NK-92 treated with Interleukin-12 subunit alpha and Interleukin-12 subunit beta, amount 100 ng/mL, for 24 hours (cell line): ENCODE results near the gene AGER.
A peak's percentile ranks its signal among the peaks of the same experiment; 100 is the strongest.
"Not testable (repeated sequence)": the region's sequence is repeated elsewhere in the genome, so short reads cannot be mapped to it uniquely, and the experiment has no call there.

Experiments used
- DNase-seq: peaks from one replicate; lab custom pipeline; 2025; lab: John Stamatoyannopoulos, UW

The AGER gene

GRCh38 chr6:32186151-32186840 lies 2.2 kb upstream of the AGER start:
- DNase-seq = not testable (repeated sequence)

DNA sequence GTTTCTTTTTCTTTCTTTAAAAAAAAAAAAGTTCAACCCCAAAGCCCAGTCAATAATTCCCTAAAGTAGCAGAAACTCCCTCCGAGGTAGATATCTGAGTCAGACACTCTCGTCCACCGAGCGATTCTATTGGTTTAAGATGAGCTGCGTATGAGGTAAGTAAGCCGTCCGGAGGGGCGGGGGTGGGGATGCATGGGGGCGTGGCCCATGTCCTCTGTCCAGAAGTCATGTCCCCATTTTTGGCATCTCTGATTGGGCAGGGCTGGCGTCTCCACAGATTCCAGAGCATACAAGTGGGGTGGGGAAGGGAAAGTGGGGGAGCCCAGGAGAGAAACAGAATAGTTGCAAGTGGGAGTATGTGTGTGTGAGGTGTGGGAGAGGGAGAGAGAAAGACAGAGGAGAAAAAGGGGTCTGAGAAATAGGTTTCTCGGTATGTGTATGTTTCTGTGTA lies 1.7 kb upstream of the AGER start:
- DNase-seq = not testable (repeated sequence)

DNA sequence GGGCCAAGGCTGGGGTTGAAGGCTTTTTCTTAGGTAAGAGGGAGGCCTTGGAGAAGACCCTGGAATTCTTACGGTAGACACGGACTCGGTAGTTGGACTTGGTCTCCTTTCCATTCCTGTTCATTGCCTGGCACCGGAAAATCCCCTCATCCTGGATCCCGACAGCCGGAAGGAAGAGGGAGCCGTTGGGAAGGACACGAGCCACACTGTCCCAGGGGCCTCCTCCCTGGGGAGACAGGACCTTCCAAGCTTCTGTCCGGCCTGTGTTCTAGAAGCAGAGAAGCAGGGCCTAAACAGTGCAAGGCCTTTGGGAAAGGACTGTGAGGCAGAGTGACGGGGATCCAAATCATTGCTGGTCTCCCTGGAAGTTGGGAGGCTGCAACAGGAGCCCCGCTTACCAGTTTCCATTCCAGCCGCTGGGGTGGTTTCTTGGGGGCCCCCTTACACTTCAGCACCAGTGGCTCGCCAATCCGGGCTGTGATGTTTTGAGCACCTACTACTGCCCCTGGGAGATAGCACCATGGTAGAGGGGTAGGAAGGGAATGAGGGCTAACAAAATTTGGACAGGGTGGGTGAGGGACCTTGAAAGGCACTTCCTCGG lies 470 bp downstream of the AGER start:
- DNase-seq = no peak

- DNase-seq = no peak
Observed at GRCh38 chr6:32183030-32183429, 1.0 kb downstream of the AGER start.

DNA sequence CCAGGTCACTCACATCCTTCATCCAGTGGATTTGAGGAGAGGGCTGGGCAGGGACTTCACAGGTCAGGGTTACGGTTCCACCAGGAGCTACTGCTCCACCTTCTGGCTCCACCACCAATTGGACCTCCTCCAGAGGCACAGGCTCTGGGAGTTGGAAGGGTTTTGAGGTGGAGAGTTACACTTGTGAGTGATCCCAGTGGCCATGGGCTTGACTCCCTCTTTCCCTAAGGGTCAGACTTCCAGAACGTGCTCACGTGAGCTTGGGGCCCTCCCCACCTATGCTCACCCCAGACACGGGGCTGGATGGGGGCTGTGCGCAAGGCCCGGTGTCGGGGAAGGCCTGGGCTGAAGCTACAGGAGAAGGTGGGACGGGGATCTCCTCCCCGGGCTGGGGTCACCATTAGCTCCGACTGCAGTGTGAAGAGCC lies 1.5 kb downstream of the AGER start:
- no peak for DNase-seq

DNA sequence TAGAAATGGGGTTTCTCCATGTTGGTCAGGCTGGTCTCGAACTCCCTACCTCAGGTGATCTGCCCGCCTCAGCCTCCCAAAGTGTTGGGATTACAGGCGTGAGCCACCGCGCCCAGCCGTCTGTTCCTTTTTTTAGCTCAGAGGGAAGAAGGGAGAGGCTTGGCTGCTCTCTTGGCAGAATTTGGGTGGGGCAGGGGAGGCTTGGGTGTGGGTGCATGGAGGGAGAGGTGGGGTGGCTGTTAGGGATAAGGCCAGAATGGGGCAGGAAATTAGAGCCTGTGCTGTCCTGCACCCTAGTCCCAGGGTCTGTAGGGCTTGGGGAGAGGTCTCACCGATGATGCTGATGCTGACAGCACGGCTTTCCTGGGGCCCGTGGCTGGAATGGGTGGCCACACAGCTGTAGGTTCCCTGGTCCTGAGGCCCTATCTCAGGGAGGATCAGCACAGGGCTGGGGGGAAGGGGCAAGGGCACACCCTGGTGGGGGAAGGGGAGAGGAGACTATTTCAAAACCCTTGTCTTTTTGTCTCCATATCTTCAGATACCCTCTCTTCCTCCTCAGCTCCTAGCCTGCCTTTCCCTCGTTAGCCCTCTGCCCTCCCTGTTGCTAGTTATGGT lies 2.0 kb downstream of the AGER start:
- no peak for DNase-seq

DNA sequence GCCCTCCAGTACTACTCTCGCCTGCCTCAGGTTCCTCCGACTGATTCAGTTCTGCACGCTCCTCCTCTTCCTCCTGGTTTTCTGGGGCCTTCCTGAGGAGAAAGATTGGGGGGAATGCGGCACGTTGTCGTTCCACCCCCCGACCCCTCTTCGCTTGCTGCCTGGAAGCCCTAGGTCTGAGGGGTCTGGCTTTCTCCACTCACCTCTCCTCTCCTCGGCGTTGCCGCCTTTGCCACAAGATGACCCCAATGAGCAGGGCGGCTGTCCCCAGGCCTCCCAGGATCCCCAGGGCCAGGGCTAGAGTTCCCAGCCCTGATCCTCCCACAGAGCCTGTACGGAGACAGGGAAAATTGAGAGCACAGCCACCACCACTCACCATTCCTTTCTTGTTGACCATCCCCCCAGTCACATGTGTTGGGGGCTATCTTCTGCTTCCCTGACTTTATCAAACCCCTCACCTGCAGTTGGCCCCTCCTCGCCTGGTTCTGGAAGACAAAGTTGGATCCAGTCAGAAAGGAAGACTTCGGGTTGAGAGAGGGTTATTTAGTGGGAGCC lies 2.8 kb downstream of the AGER start:
- DNase-seq = no peak

DNA sequence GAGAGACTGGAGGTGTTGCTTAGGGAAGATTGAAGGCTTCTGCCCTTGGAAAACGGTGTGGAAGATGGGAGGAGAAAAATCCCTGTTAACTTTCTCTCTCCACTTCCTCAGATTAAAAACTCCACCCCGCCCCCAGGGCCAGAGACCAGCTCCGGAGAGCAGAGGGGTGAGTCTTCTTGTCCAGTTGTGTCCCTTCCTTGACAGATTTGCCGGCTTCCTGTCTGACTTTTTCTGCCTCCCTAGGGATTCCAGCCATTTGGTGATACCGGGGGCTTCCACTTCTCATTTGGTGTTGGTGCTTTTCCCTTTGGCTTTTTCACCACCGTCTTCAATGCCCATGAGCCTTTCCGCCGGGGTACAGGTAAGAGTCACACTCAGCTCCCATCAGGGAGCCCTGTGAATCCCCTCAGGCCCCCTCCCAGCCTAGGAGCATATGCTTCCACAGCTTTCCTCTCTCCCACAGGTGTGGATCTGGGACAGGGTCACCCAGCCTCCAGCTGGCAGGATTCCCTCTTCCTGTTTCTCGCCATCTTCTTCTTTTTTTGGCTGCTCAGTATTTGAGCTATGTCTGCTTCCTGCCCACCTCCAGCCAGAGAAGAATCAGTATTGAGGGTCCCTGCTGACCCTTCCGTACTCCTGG lies 4.2 kb downstream of the AGER start:
- DNase-seq = no peak

GRCh38 chr6:32178547-32179440 lies 5.3 kb downstream of the AGER start:
- DNase-seq = no peak

GRCh38 chr6:32177788-32178546 lies 6.1 kb downstream of the AGER start, which contains the start of gene RNF5:
RNF5 (plus strand) TSS chr6:32178405; CDS start chr6:32178512, 107 bp downstream.
- peak; percentile 94 for DNase-seq

- DNase-seq = peak; percentile 51
Observed at GRCh38 chr6:32177183-32177787, 6.8 kb downstream of the AGER start.

- no peak for DNase-seq
Observed at GRCh38 chr6:32176476-32177182, 7.4 kb downstream of the AGER start.

DNA sequence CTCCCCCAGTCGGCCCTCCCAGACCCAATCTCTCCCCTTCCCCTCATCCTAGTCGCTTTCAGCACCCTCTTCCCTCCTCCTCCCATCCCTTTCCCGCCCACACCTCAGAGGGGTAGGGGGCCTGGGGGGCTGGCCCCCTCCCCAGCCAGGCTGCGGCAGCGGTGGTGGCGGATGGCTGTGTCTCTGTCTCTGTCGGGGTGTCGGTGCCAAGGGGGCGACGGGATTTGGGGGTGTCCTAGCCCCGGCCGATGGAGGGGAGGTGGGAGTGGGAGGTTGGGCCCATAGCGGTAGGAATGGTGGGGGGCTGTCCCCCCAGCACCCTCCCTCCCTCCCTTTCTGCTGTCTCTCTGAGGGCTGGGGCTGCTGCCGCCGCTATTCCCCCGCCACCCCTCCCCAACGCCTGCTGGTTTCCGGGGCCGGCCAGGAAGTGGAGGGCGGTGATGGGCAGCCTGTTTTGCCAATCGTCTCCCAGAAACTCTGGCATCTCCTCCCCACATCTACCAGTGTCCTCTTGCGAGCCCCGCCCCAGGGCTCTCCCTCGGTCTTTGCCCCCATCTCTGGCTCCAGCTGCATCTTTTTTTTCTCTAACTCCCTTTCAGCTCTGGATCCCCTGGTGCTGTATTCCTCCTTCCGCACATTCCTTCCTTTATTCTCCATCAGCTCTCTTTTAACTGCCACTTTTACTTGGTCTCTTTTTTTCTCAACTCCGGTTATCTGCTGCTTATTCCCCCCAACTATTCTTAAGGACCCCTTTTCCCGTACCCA lies 8.2 kb downstream of the AGER start, which contains the start of gene AGPAT1:
Gene AGPAT1, minus strand, starts transcription at position 374 of the 765 bp plus-strand sequence. CDS start 4,588 bp downstream, outside the sequence.
- DNase-seq = peak; percentile 92

GRCh38 chr6:32175322-32175710 lies 8.7 kb downstream of the AGER start:
- DNase-seq = no peak

DNA sequence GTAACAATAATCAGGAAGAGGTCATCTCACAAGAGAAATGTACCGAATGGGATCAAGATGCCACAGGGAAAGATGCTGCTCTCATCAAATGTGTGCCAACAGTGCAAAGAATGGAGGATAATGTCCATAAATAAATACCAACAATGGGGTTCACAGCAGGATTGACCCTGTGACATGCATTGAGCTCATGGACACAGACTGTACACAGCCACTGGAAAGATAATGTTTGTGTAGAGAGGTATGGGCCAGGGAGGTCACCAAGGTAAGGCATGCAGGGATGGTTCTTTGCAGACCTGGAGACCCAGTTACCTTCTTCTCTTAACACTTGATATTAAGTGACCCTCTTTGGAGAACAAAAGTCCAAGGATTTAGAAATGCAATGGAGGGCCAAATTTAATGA lies 9.6 kb downstream of the AGER start:
- no peak for DNase-seq

GRCh38 chr6:32173051-32173727 lies 10.9 kb downstream of the AGER start:
- DNase-seq = no peak

DNA sequence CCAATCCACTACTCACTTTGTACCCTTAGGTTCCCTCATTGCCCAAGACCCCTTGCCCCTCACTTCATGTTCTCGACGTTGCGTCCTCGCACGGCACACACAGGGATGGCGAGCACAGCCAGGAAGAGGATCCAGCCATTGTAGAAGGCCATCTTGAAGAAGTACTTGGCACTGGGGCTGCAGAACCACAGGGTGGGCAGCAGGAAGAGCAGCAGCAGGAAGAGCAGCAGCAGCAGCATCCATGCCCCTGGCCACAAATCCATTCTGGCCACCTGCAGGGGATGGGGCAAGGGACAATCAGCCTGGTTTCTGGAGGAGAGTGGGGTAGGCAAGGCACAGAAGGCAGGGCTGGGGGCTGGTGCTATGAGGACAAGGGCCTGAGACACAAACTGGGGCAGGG lies 12.8 kb downstream of the AGER start:
- no peak for DNase-seq

- no peak for DNase-seq
Observed at GRCh38 chr6:32170294-32170693, 13.8 kb downstream of the AGER start.
